Measurements from ENCODE around the gene ZNF425. TPM values are rescaled to one million over a fixed set of nuclear protein-coding genes. Genes with fewer than 3 reads are reported as not detected.
"Not testable (repeated sequence)": the region's sequence is repeated elsewhere in the genome, so short reads cannot be mapped to it uniquely, and the experiment has no call there.

The ZNF425 gene
- total and polyA plus RNA-seq, 7 donors: 0.60 to 4.9 (median 2.9) TPM

GRCh38 chr7:149070372-149071125, 55.6 kb downstream of the ZNF425 start:
- Histone ChIP-seq H3K4me1 (peaks cover 0 to 4% (median 0%) of the 10 kb centered on the region in 4 donors), H3K4me3 (no peak overlapping the region), H3K36me3 (peaks cover 0 to 55% (median 19%) of the 10 kb centered on the region in 4 donors), H3K9me3 (no peaks in the 10 kb centered on the region), H3K27me3 (no peaks in the 10 kb centered on the region), H3K27ac (no peak overlapping the region)
- no peak for TF ChIP-seq EP300 (IDR thresholded peaks at IDR 0.05)
- TF ChIP-seq POLR2AphosphoS5 (IDR thresholded peaks at IDR 0.05): no peak
- TF ChIP-seq POLR2A (IDR thresholded peaks at IDR 0.05): no peak
- TF ChIP-seq CTCF (IDR thresholded peaks at IDR 0.05): no peak
- WGBS, 2 donors: 97% methylated on average over 31 of the region's 31 CpGs
- DNase-seq: peak; percentile 37
- intact Hi-C loops (cut with DNase I): no loop called here

GRCh38 chr7:149067869-149068268, 58.3 kb downstream of the ZNF425 start:
- H3K4me1 ChIP-seq: peaks cover 0 to 4% (median 0%) of the 10 kb centered on the region in 4 donors
- H3K36me3 ChIP-seq: peaks cover 0 to 42% (median 19%) of the 10 kb centered on the region in 4 donors
- H3K27me3 ChIP-seq: no peaks in the 10 kb centered on the region
- no peak for TF ChIP-seq POLR2AphosphoS5 (IDR thresholded peaks at IDR 0.05)
- no peak for TF ChIP-seq CTCF (IDR thresholded peaks at IDR 0.05)
- no peak for TF ChIP-seq POLR2A (IDR thresholded peaks at IDR 0.05)
- no peak for TF ChIP-seq EP300 (IDR thresholded peaks at IDR 0.05)
- no peaks in the 10 kb centered on the region for H3K9me3 ChIP-seq
- no peak overlapping the region for H3K4me3 ChIP-seq
- 52 to 73% methylated on average over 4 of the region's 4 CpGs for WGBS, 2 donors
- DNase-seq: no peak
- intact Hi-C loops (cut with DNase I): no loop called here
- no peak overlapping the region for H3K27ac ChIP-seq

- Histone ChIP-seq H3K4me1 (peaks cover 0 to 4% (median 0%) of the 10 kb centered on the region in 4 donors), H3K9me3 (no peaks in the 10 kb centered on the region), H3K4me3 (no peak overlapping the region), H3K27ac (no peak overlapping the region), H3K36me3 (peaks cover 0 to 9% (median 2%) of the 10 kb centered on the region in 4 donors), H3K27me3 (no peaks in the 10 kb centered on the region)
- no peak for DNase-seq
- intact Hi-C loops (cut with DNase I): no loop called here
- TF ChIP-seq EP300 (IDR thresholded peaks at IDR 0.05): no peak
- TF ChIP-seq POLR2AphosphoS5 (IDR thresholded peaks at IDR 0.05): no peak
- no peak for TF ChIP-seq CTCF (IDR thresholded peaks at IDR 0.05)
- TF ChIP-seq POLR2A (IDR thresholded peaks at IDR 0.05): no peak
Observed at GRCh38 chr7:149063476-149063875, 62.6 kb downstream of the ZNF425 start.

GRCh38 chr7:149062217-149062899, 63.8 kb downstream of the ZNF425 start:
- H3K9me3 ChIP-seq; H3K4me1 ChIP-seq; DNase-seq; intact Hi-C loops (cut with DNase I); H3K4me3 ChIP-seq; H3K36me3 ChIP-seq; H3K27ac ChIP-seq; H3K27me3 ChIP-seq: not testable (repeated sequence)
- WGBS, 2 donors: 84 to 91% methylated on average over 10 of the region's 10 CpGs

GRCh38 chr7:149060156-149060555, 66.0 kb downstream of the ZNF425 start:
- Histone ChIP-seq H3K36me3 (no peaks in the 10 kb centered on the region), H3K4me3 (no peak overlapping the region), H3K27me3 (no peaks in the 10 kb centered on the region), H3K27ac (no peak overlapping the region), H3K9me3 (no peaks in the 10 kb centered on the region), H3K4me1 (no peaks in the 10 kb centered on the region)
- 68 to 76% methylated on average over 1 of the region's 1 CpG for WGBS, 2 donors
- intact Hi-C loops (cut with DNase I): no loop called here
- DNase-seq: no peak
- TF ChIP-seq CTCF (IDR thresholded peaks at IDR 0.05) (no peak), EP300 (IDR thresholded peaks at IDR 0.05) (no peak), POLR2A (IDR thresholded peaks at IDR 0.05) (no peak), POLR2AphosphoS5 (IDR thresholded peaks at IDR 0.05) (no peak)

Measured in sigmoid colon (tissue), 7 donors.